NCI-H146 treated with DMSO at 0.1 percent for 48 hours (cell line): Measurements from ENCODE around the gene NUMBL.
A peak's percentile ranks its signal among the peaks of the same experiment; 100 is the strongest.
"Not testable (repeated sequence)": the region's sequence is repeated elsewhere in the genome, so short reads cannot be mapped to it uniquely, and the experiment has no call there.

Source experiments
- DNase-seq: peaks from one replicate; lab custom pipeline; 2025; ENCODE audit not compliant: unreplicated experiment; lab: John Stamatoyannopoulos, UW

NUMBL gene

DNA sequence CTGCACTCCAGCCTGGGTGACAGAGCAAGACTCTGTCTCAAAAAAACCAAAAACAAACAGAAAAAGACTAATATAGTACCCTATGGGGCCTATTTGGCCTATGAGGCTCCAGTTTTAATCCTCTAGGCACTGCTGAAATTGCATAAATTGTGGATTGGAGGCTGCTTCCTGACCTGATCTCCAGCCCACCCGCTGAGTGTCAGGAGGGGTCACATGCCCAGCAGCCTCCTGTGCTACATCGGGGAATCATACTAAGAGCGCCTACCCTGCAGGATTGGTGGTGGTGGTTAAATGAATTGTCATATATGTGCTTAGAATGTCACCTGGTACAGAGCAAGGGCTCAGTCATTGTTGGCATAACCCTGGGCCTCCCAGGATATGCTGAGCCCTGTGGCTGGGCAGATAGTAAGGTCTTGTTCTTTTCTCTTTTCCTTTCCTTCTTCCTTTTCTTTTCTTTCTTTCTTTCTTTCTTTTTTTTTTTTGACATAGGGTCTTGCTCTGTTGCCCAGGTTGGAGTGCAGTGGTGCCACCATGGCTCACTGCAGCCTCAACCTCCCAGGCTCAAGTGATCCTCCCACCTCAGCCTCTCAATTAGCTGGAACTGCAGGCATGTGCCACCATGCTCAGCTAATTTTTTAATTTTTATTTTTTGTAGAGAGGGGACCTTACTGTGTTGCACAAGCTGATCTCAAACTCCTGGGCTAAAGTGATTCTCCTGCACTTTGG is 58.0 kb downstream of the NUMBL start:
- no peak for DNase-seq

DNA sequence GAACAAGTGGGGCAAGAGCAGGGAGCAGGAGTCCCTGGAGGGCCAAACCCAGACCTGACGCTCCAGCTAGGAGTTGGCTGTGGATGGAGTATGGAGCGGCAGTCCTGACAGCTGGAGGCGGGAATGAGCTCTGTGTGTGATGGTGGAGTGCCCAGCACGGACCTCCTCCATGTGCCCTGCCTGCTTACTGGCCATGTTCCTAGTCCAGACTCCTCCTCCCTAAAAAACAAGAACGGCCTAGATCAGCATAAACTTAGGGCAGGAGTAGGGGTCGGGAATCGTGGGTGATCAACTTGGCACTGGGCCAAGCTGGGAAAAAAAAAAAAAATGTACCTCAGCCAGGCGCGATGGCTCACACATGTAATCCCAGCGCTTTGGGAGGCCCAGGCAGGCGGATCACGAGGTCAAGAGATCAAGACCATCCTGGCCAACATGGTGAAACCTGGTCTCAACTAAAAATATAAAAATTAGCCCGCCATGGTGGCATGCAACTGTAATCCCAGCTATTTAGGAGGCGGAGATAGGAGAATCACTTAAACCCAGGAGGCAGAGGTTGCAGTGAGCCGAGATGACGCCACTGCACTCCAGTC is 59.8 kb downstream of the NUMBL start:
- DNase-seq, result no peak

DNA sequence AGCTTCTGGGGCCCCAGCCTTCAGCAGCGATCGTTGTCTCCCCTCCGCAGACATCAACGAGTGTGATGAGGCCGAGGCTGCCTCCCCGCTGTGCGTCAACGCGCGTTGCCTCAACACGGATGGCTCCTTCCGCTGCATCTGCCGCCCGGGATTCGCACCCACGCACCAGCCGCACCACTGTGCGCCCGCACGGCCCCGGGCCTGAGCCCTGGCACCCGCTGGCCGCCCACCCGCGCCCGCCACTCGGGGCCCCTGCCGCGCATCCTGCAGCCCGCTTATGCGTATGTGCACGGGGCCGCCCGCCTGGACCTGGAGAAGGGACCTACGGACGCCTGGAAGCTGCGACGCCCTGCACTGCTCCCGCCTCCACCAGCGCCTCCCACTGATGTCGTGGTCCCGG is 61.1 kb downstream of the NUMBL start:
- no peak for DNase-seq

DNA sequence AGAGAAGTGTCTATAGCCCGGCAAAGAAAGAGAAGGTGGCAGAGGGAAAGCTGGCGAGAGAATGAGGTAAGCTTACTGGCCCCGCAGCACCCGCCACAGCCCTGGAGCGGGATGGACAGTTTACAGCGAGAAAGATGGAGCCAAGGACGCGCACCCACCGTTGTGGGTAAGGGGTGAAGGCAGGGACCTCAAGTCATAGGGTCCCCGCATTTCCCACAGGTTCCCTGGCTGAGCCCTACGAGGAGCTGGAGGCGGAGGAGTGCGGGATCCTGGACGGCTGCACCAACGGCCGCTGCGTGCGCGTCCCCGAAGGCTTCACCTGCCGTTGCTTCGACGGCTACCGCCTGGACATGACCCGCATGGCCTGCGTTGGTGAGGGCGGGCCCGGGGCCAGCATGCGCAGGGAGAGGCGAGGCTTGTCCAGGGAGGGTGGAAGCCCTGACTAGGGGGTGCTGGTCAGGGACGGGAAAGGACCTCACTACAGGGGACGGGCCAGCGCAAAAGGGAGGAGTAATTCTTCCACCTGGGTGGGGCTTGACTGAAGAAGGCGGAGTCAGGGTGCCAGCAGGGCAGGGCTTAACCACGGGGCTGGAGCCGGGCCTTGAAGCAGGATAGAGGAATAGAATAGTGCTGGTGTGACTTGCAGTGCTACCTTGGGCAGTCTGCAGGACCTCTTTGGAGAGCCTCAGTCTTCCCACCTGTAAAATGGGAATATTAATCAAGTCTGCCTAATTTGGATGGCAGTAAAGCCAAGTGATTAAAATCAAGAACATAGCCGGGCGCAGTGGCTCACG is 62.8 kb downstream of the NUMBL start:
- no peak for DNase-seq

DNA sequence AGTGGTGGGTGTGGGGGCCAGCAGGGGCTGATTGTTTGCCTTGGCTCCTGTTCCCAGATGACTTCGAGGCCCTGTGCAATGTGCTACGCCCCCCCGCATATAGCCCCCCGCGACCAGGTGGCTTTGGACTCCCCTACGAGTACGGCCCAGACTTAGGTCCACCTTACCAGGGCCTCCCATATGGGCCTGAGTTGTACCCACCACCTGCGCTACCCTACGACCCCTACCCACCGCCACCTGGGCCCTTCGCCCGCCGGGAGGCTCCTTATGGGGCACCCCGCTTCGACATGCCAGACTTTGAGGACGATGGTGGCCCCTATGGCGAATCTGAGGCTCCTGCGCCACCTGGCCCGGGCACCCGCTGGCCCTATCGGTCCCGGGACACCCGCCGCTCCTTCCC is 63.5 kb downstream of the NUMBL start:
- no peak for DNase-seq

DNA sequence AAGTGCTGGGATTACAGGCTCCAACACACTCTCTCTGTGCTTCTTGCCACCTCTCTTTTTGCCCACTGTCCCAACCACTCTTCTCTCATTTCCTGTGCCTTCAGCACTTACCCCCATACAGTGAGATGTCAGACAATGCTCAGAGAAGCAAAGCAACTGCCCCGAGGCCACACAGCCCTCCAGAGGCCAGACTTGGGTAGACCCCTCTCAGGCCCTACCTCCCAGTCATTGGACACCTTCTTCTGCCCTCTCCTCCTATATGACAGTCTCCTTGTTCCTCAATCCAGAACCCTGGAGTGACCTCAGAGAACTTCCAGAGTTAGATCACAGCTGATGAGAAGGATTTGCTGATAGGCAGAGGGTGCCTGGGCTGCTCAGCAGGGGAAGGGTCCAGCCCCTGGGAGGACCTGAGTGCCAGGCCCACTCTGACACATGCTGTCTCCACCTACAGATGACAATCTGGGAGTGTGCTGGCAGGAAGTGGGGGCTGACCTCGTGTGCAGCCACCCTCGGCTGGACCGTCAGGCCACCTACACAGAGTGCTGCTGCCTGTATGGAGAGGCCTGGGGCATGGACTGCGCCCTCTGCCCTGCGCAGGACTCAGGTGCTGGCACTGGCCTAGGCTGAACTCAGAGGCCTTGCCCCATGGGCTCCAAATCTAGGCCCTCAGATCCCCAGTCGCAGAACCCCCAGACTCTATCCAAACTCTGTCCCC is 64.9 kb downstream of the NUMBL start:
- no peak for DNase-seq

DNA sequence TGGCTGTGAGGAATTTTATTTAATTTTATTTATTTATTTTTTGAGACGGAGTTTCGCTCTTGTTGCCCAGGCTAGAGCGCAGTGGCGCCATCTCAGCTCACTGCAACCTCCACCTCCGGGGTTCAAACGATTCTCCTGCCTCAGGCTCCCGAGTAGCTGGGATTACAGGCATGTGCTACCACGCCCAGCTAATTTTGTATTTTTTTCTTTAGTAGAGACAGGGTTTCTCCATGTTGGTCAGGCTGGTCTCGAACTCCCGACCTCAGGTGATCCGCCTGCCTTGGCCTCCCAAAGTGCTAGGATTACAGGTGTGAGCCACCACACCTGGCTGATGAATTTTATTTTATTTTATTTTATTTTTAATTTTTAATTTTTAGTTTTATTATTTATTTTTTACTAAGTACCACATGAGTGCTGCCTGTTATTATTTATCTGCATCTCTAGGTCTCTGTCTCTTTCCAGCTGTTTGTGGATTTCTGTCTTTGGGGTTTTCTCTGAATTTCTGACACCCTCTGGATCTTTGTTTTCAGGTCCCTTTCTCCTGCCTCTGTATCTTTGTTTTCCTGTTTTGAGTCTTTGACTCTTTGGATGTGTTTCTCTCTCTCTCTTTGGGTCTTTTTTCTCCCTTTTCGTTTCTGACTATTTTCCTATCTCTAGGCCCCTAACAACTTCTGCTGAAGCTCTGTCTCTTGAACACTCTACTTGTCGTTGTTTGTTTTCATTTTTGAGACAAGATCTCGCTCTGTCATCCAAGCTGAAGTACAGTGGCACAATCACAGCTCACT is 65.9 kb downstream of the NUMBL start:
- DNase-seq, result not testable (repeated sequence)

DNA sequence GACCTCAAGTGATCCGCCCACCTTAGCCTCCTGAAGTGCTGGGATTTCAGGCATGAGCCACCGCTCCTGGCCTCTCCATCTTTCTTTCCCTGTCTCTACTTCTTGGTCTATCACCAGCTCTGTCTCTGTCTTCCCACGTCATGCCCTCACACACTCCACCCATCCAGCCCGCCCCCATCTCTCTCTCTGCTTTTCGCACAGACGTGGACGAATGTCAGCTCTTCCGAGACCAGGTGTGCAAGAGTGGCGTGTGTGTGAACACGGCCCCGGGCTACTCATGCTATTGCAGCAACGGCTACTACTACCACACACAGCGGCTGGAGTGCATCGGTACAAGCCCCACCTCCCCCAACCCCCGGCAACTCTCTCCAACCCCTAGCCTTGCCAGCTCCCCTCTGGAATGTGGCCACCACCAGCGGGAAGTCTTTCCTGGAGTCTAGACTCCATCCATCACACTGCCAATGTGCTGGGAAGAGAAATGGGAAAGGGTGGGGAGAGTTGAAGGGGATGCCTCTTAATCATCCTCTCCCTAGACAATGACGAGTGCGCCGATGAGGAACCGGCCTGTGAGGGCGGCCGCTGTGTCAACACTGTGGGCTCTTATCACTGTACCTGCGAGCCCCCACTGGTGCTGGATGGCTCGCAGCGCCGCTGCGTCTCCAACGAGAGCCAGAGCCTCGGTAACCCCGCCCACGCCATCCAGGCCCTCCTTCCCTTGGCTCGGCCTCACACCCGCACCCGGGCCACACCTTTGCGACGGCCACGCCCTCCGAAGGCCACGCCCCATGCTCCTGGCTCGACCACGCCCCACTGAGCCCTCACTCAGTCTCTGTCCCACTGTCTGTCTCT is 66.8 kb downstream of the NUMBL start:
- DNase-seq, result peak; percentile 92

DNA sequence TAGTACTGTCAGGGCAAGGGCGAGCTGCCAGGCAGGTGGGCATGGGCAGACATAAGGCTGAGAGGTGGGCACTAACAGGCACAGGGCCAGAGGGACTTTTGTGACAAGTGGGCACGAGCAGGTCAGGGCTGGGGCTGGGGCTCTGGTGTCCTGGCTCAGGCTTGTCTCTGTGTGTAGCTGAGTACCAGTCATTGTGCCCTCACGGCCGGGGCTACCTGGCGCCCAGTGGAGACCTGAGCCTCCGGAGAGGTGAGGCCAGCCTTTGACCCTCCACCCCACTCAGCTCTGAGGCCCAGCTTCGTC is 67.7 kb downstream of the NUMBL start:
- no peak for DNase-seq

DNA sequence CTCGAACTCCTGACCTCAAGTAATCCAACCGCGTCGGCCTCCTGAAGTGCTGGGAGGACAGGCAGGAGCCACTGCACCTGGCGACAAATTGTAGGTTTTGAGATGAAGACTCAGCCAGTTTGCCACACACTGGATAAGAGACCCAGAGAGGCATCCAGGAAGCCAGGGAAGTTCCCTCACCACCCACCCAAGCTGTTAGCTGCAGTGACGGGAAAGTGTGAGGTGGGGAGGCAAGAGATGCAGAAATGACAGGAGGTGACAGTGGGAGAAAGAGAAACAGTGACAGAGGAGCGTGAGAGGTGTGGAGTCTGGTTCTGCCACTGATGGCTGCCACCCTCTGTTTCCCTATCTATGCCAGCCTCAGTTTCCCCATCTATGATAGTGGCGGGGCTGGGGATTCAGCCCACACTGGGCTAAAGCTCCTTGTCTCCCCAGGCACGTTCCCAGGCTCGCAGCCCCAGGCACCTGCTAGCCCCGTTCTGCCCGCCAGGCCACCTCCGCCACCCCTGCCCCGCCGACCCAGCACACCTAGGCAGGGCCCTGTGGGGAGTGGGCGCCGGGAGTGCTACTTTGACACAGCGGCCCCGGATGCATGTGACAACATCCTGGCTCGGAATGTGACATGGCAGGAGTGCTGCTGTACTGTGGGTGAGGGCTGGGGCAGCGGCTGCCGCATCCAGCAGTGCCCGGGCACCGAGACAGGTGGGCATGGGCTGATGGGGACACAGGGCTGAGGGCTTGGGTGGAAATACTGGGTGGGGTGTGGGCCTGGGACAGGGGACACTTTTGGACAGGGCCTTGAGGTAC is 68.3 kb downstream of the NUMBL start:
- no peak for DNase-seq

DNA sequence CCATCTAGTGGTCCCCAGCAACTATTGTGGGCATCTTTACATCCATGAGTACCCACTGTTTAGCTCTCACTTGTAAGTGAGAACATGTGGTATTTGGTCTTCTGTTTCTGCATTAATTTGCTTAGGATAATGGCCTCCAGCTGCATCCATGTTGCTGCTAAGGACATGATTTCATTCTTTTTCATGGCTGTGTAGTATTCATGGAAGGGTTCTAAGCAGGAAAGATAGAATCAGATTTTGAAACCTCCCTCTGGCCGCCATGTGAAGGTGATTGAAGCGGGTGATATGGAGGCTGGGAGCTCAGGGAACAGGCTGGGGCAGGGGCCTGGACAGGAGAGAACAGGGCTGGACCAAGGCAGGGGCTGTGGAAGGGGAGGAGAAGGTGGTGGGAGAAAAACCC is 69.2 kb downstream of the NUMBL start:
- no peak for DNase-seq

DNA sequence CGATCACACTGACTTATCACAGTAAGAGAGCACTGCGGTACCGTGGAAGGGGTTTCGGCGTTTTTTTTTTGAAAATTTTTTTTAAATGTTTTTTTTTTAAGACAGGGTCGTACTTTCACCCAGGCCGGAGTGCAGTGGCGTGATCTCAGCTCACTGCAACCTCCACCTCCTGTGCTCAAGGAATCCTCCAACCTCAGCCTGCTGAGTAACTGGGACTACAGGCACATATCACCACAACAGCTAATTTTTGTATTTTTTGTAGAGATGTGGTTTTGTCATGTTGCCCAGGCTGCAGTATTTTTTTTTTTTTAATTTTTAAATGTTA is 70.3 kb downstream of the NUMBL start:
- no peak for DNase-seq

DNA sequence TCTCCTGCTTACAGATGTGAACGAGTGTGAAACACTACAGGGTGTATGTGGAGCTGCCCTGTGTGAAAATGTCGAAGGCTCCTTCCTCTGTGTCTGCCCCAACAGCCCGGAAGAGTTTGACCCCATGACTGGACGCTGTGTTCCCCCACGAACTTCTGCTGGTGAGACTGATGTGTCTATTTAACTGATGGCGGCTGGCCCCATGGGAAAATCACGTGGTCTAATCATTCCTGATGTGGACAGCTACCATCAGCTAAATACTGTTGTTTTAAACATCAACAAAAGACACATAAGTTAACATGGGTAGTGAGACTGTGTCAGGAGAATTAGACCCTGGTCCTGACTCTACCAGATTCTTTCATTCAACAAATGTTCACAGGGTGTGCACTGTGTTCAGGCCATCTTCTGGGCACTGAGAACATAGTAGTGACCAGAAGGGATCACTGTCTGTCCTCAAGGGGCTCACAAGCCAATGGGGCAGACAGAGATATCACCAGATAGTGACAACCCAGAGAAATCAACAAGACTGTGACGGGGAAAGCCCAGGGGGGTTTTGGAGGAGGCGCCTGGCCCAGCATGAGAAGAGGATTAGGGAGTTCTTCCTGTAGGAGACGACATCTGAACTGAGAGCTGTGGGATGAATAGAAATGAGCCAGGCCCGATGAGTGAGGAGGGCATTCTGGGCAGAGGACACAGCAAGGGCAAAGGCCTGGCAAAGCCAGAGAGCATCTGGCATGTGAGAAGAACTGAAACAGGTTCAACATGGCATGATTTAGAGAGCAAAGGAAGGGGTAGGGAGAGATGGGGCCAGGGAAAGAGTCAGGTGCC is 70.9 kb downstream of the NUMBL start:
- no peak for DNase-seq

DNA sequence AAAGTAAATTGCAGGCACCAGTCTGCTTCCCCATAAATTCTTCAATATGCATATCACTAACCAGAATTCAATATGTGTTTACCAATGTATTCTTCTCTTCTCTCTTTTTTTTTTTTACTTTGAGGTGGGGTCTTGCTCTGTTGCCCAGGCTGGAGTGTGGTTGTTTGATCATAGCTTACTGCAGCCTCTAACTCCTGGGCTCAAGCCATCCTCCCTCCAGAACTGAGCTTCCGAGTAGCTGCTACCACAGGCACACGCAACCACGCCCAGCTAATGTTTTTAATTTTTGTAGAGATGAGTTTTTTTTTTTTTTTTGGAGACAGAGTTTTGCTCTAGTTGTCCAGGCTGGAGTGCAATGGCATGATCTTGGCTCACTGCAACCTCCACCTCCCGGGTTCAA is 72.5 kb downstream of the NUMBL start:
- DNase-seq, result no peak

DNA sequence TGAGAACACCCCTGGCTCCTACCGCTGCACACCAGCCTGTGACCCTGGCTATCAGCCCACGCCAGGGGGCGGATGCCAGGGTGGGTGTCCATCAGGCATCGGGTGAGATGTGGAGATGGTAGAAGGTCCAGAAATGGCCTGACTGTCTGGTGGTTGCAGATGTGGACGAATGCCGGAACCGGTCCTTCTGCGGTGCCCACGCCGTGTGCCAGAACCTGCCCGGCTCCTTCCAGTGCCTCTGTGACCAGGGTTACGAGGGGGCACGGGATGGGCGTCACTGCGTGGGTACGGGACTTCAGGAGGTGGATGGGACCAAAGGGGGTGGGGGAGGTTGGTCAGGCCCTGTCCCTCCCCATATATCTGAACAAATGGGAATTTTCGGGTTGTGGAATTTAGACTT is 73.5 kb downstream of the NUMBL start:
- no peak for DNase-seq

DNA sequence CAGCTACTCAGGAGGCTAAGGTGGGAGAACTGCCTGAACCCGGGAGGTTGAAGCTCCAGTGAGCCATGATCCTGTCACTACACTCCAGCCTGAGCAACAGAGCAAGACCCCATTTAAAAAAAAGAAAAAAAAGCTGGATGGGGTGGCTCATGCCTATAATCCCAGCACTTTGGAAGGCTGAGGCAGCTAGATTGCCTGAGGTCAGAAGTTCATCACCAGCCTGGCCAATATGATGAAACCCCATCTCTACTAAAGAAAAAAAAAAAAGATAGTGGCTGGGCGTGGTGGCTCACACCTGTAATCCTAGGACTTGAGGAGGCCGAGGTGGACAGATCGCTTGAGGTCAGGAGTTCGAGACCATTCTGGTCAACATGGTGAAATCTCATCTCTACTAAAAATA is 74.3 kb downstream of the NUMBL start:
- no peak for DNase-seq
